Neural crest cell (in vitro differentiated cells): ENCODE measurements around the gene COX6A1. TPM values are rescaled to one million over a fixed set of nuclear protein-coding genes. Genes with fewer than 3 reads are reported as not detected.

Source experiments
- total RNA-seq: library from RNA; stranded (reverse); gene quantifications from 2 replicates; pipeline ENCODE4 v1.2.1, GENCODE V29; 2021

Gene COX6A1
- total RNA-seq, 1 donor from 2014 or later: 320 TPM

Other genes with a start within 250 kb of the COX6A1 start
- gene GCN1, start 243.4 kb upstream of the COX6A1 start, total RNA-seq: 108 and 114 TPM in 2 replicates
- gene RPLP0, start 237.0 kb upstream of the COX6A1 start, total RNA-seq: 2,997 and 3,023 TPM in 2 replicates
- 54.5 and 61.5 TPM in 2 replicates for gene PXN, start 172.4 kb upstream of the COX6A1 start, total RNA-seq
- gene RNU4-2, start 146.2 kb upstream of the COX6A1 start, total RNA-seq: 5,010 and 5,494 TPM in 2 replicates
- 4,497 and 4,941 TPM in 2 replicates for gene RNU4-1, start 144.9 kb upstream of the COX6A1 start, total RNA-seq
- gene SIRT4, start 135.8 kb upstream of the COX6A1 start, total RNA-seq: 1.7 TPM in 2 replicates
- gene PLA2G1B, start 110.3 kb upstream of the COX6A1 start, total RNA-seq: not detected in 2 replicates
- gene MSI1, start 68.9 kb upstream of the COX6A1 start, total RNA-seq: 224 and 229 TPM in 2 replicates
- 38.0 and 38.1 TPM in 2 replicates for gene TRIAP1, start 8.3 kb downstream of the COX6A1 start, total RNA-seq
- gene GATC, start 8.3 kb downstream of the COX6A1 start, total RNA-seq: 32.0 and 33.8 TPM in 2 replicates
- 350 and 361 TPM in 2 replicates for gene SRSF9, start 31.6 kb downstream of the COX6A1 start, total RNA-seq
- gene DYNLL1, start 58.0 kb downstream of the COX6A1 start, total RNA-seq: 375 and 382 TPM in 2 replicates
- 38.5 and 39.0 TPM in 2 replicates for gene COQ5, start 91.0 kb downstream of the COX6A1 start, total RNA-seq
- 134 and 149 TPM in 2 replicates for gene RNF10, start 96.2 kb downstream of the COX6A1 start, total RNA-seq
- 49.7 and 55.8 TPM in 2 replicates for gene POP5, start 143.3 kb downstream of the COX6A1 start, total RNA-seq
- 1.1 and 1.2 TPM in 2 replicates for gene CABP1, start 202.5 kb downstream of the COX6A1 start, total RNA-seq
- gene MLEC, start 249.0 kb downstream of the COX6A1 start, total RNA-seq: 165 and 167 TPM in 2 replicates